KOPT-K1 (cell line): ENCODE data around the gene ARHGEF25.
"Not testable (repeated sequence)": the region's sequence is repeated elsewhere in the genome, so short reads cannot be mapped to it uniquely, and the experiment has no call there.

ENCODE experiments used
- H3K27ac ChIP-seq: fragments of 200-600 bp; sonication (generic); 2 replicates; pipeline ENCODE4 v1.5.1; 2016; ENCODE audit warnings: antibody characterized with exemption, mild to moderate bottlenecking, low read depth, low read length; ENCODE audit not compliant: poor library complexity, severe bottlenecking
- H3K36me3 ChIP-seq: fragments of 200-600 bp; sonication (generic); 2 replicates; pipeline ENCODE4 v1.5.1; 2017; ENCODE audit warnings: antibody characterized with exemption, mild to moderate bottlenecking, low read length, moderate library complexity; ENCODE audit not compliant: insufficient read depth
- H3K9me3 ChIP-seq: fragments of 200-600 bp; sonication (generic); 2 replicates; pipeline ENCODE4 v1.5.1; 2017; ENCODE audit warnings: antibody characterized with exemption, low read length, mild to moderate bottlenecking; ENCODE audit not compliant: insufficient read depth, poor library complexity, severe bottlenecking

The ARHGEF25 gene

DNA sequence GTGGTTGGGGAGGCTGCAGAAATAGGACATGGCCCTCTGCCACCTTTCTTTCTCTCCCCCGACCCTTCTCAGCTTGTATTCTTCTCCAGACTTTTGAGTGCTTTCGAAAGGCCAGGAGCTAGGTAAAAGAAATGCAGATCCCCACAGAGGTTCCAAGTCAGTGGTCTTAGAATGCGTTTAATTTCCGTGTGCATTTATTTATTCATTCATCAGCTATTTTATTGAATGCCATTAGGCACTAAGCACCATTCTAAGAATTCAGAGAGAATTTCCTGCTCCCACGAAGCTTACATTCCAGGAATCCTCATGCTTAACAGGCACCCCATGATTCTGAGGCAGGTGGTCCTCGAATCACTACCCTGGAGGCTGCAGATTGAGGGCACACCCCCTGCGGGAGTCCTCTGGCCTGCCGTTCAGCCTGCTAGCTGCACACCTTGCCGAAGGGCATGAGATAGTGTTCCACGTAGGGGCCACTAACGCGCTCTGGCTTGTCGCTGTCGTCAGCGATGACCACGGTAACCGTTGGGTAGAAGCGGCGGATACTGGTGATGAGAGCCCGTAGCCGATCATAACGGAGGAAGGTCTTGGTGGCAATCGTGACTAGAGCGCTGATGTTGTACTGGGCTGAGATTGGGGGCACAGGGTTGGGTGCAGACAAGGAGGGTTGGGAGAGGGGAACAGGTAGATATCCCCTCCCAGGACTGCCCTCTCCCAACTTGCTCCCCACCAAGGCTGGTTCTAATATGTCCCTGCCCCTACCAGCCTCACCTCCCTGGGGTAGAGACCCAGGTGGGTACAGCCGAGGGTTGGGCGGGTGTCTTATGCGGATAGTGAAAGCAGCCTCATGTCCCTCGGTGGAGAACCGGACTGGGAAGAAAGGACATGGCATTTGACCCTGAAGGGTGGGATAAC lies 17.3 kb downstream of the ARHGEF25 start:
- no peak overlapping the region for H3K27ac ChIP-seq
- H3K9me3 ChIP-seq: no peaks in the 10 kb centered on the region
- no peaks in the 10 kb centered on the region for H3K36me3 ChIP-seq

DNA sequence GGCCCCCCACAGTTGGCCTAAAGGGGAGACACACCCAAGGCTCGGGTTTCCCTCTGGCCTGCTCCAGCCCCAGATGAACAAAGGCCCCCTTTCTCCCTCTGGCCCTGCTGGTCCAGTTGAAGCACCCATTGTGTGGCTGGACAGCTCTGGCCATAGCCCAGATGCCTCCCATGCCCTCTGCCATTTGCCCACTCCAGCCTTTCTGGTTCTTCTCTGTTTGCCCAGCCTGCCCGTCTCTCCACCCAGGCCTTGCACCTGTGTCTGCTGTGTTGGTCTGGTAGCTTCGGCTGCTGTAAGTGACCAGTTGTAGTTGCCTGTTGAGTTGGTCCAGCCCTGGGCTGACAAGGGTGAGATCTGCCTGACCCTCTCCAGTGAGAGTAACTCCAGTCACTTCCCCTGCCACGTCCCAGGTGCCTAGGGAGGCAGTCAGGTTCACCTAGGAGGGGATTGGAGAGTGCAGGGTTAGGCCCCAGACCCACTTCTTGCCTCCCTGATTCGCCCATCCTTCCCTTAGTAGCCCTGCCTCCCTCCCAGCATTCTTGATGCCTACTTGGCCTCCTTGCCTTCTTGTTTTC lies 18.7 kb downstream of the ARHGEF25 start:
- no peaks in the 10 kb centered on the region for H3K36me3 ChIP-seq
- no peaks in the 10 kb centered on the region for H3K9me3 ChIP-seq
- no peak overlapping the region for H3K27ac ChIP-seq

DNA sequence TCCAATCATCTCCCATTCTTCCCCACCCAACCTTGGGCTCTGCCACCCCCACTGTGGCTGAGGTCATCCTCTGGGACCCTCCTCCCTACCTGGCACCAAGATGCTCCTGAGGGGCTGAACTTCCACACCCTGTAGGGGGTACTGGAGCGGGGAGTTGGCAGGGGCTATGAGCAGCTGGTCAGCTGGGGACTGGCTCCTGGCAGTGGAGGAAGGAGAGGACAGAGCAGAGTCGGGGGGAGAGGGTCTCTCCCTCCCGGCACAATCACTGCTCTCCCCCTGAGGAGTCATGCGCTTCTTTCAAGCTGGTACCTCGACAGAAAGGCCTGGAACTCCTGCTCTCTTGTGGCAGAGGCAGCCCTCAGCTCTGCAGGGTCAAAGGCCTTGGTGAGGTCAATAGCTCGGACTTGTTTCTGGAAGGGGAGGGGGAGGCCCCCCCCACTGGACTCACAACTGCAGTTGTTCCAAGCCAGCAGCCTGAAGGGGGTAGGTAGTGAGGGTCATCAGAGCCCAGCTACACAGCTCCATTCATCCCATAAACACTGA lies 19.7 kb downstream of the ARHGEF25 start:
- H3K36me3 ChIP-seq: no peaks in the 10 kb centered on the region
- H3K27ac ChIP-seq: no peak overlapping the region
- no peaks in the 10 kb centered on the region for H3K9me3 ChIP-seq

- Histone ChIP-seq H3K9me3 (no peaks in the 10 kb centered on the region), H3K36me3 (no peaks in the 10 kb centered on the region), H3K27ac (no peak overlapping the region)
Observed at GRCh38 chr12:57631566-57632072, 20.4 kb downstream of the ARHGEF25 start.

- H3K36me3 ChIP-seq: no peaks in the 10 kb centered on the region
- H3K9me3 ChIP-seq: no peaks in the 10 kb centered on the region
- H3K27ac ChIP-seq: no peak overlapping the region
Observed at GRCh38 chr12:57632073-57632957, 21.1 kb downstream of the ARHGEF25 start.

DNA sequence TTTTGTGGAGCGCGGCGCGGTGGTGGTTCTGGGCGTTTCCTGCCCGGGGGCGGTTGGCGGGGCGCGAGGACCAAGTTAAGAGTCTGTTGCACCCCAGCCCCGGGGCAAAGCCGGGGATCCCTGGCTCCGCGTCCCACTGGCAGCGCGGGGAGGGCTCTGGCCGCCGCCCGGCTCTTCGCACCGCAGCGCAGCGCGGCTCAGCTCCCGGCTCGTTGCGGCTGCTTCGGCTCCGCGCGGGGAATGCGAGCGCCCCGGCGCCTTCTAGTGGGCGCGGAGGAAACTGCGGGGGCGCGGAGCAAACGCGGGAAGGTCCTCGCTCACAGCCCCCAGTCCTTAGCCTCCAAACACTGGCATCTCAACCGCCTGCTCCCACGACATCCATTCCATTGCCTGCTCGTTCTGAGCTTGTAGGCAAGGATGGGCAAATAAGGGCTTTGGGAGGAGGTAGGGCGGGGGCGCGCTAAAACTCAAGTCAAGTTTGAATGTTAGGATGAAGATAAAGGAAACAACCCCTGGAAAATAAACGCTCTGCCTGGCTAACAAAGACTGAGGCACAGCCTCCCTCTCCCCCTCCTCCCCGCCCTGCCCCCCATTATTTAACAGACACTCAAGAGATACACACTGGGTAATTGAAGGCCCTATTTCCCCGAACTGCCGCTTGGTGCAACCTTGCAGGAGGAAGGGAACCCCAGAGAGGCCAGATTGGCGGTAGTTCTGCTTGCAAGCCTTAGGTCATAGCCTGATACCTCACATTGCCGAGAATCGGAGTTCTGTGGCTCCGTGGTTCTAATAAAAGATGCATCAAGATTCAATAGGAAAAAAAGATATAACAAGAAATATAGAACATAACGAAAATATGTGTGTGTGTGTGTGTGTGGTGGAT lies 22.0 kb downstream of the ARHGEF25 start, which contains the start of gene B4GALNT1:
Gene B4GALNT1 (minus strand): TSS at position 244 of the 883 bp plus-strand sequence. CDS start 1,069 bp downstream, outside the sequence.
- Histone ChIP-seq H3K36me3 (no peaks in the 10 kb centered on the region), H3K27ac (no peak within 1 kb of the TSS), H3K9me3 (no peaks in the 10 kb centered on the region)

DNA sequence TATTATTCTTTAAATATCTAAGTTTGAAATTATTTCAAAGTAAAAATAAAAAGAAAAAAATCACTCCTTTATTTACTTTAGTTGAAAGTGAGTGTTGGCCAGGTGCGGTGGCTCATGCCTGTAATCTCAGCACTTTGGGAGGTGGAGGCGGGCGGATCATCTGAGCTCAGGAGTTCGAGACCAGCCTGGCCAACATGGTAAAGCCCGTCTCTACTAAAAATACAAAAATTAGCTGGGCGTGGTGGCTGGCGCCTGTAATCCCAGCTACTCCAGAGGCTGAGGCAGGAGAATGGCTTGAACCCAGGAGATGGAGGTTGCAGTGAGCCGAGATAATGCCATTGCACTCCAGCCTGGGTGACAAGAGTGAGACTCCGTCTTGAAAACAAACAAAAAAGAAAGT lies 25.5 kb downstream of the ARHGEF25 start:
- H3K27ac ChIP-seq, H3K9me3 ChIP-seq, H3K36me3 ChIP-seq: not testable (repeated sequence)

- Histone ChIP-seq H3K36me3 (no peaks in the 10 kb centered on the region), H3K9me3 (no peaks in the 10 kb centered on the region), H3K27ac (no peak overlapping the region)
Observed at GRCh38 chr12:57637364-57637763, 26.1 kb downstream of the ARHGEF25 start.

- H3K9me3 ChIP-seq: no peaks in the 10 kb centered on the region
- no peak overlapping the region for H3K27ac ChIP-seq
- H3K36me3 ChIP-seq: no peaks in the 10 kb centered on the region
Observed at GRCh38 chr12:57638096-57638495, 26.9 kb downstream of the ARHGEF25 start.

GRCh38 chr12:57640175-57641042 lies 29.2 kb downstream of the ARHGEF25 start:
- H3K36me3 ChIP-seq: no peaks in the 10 kb centered on the region
- no peak overlapping the region for H3K27ac ChIP-seq
- H3K9me3 ChIP-seq: peaks cover 15% of the 10 kb centered on the region

DNA sequence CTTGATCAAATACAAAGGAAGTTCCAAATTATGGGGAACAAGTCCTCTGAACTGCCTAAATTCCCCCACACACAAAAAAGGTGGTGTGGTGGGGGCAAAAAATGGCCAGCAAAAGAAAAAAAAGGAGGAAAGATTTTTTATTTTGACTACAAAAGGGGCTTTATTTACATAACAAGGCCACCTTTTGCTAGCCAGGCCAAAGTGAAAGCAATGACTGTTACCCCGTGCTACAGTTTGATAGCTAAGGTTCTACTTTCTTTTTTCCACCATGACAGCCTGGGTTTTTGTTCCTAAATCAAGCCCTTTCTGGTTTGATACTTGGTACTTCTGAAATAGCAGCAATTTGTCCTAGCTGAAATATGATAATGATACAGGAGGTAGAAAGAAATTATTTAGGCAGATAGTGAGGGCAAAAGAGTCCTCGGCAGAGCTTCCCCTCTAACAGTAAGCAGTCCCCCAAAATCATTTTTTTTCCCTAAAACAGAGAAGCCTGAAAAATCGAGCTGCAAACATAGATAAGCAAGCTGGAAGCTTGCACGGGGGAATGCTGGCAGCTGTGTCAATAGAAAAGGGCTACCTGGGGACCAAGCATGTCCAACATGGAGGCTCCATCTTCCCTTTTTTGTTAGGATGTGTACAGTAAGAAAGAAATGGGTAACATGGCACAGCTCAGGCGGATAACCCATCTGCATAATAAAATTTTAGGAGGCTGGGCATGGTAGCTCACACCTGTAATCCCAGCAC lies 30.6 kb downstream of the ARHGEF25 start:
- H3K36me3 ChIP-seq: no peaks in the 10 kb centered on the region
- peaks cover 27% of the 10 kb centered on the region for H3K9me3 ChIP-seq
- no peak overlapping the region for H3K27ac ChIP-seq

- peaks cover 27% of the 10 kb centered on the region for H3K9me3 ChIP-seq
- H3K27ac ChIP-seq, H3K36me3 ChIP-seq: not testable (repeated sequence)
Observed at GRCh38 chr12:57645990-57646658, 34.9 kb downstream of the ARHGEF25 start.
